KOPT-K1 (cell line): ENCODE results near the gene MTX1.
A peak's percentile ranks its signal among the peaks of the same experiment; 100 is the strongest.
"Not testable (repeated sequence)": the region's sequence is repeated elsewhere in the genome, so short reads cannot be mapped to it uniquely, and the experiment has no call there.

Experiments used
- H3K27ac ChIP-seq: fragments of 200-600 bp; sonication (generic); 2 replicates; pipeline ENCODE4 v1.5.1; 2016; ENCODE audit warnings: antibody characterized with exemption, mild to moderate bottlenecking, low read depth, low read length; ENCODE audit not compliant: poor library complexity, severe bottlenecking
- H3K36me3 ChIP-seq: fragments of 200-600 bp; sonication (generic); 2 replicates; pipeline ENCODE4 v1.5.1; 2017; ENCODE audit warnings: antibody characterized with exemption, mild to moderate bottlenecking, low read length, moderate library complexity; ENCODE audit not compliant: insufficient read depth
- H3K9me3 ChIP-seq: fragments of 200-600 bp; sonication (generic); 2 replicates; pipeline ENCODE4 v1.5.1; 2017; ENCODE audit warnings: antibody characterized with exemption, low read length, mild to moderate bottlenecking; ENCODE audit not compliant: insufficient read depth, poor library complexity, severe bottlenecking

The MTX1 gene

GRCh38 chr1:155206891-155207805, 1.3 kb upstream of the MTX1 start:
- Histone ChIP-seq H3K9me3 (no peaks in the 10 kb centered on the region), H3K36me3 (no peaks in the 10 kb centered on the region; the same call in 1 of the 2 replicates), H3K27ac (peak overlapping the region; percentile 11)

GRCh38 chr1:155207806-155208540, 522 bp upstream of the MTX1 start, which contains the start of gene THBS3:
Gene THBS3, minus strand, starts transcription at chr1:155207897. Its CDS starts 21 bp downstream, at chr1:155207876.
- H3K9me3 ChIP-seq, result no peaks in the 10 kb centered on the region
- H3K36me3 ChIP-seq, result no peaks in the 10 kb centered on the region; the same call in 1 of the 2 replicates
- H3K27ac ChIP-seq, result peak within 1 kb of the TSS; percentile 73

- Histone ChIP-seq H3K27ac (peak overlapping the region; percentile 73), H3K36me3 (no peaks in the 10 kb centered on the region; the same call in 1 of the 2 replicates), H3K9me3 (no peaks in the 10 kb centered on the region)
Measured at GRCh38 chr1:155209312-155209721, 822 bp downstream of the MTX1 start.

- Histone ChIP-seq H3K9me3 (no peaks in the 10 kb centered on the region), H3K36me3 (peaks cover 8% of the 10 kb centered on the region; the same call in 1 of the 2 replicates), H3K27ac (no peak overlapping the region)
Measured at GRCh38 chr1:155210314-155211104, 2.0 kb downstream of the MTX1 start.

GRCh38 chr1:155211381-155212050, 3.0 kb downstream of the MTX1 start:
- not testable (repeated sequence) for H3K27ac ChIP-seq, H3K9me3 ChIP-seq
- H3K36me3 ChIP-seq, result peaks cover 16% of the 10 kb centered on the region; the same call in 1 of the 2 replicates

- H3K9me3 ChIP-seq, H3K27ac ChIP-seq: not testable (repeated sequence)
- H3K36me3 ChIP-seq, result peaks cover 16% of the 10 kb centered on the region; the same call in 1 of the 2 replicates
Measured at GRCh38 chr1:155212051-155212440, 3.6 kb downstream of the MTX1 start.

- H3K9me3 ChIP-seq, H3K27ac ChIP-seq: not testable (repeated sequence)
- peaks cover 21% of the 10 kb centered on the region; the same call in 1 of the 2 replicates for H3K36me3 ChIP-seq
Measured at GRCh38 chr1:155214702-155215101, 6.2 kb downstream of the MTX1 start.

- Histone ChIP-seq H3K9me3 (no peaks in the 10 kb centered on the region), H3K36me3 (peaks cover 27% of the 10 kb centered on the region; the same call in 1 of the 2 replicates), H3K27ac (no peak overlapping the region)
Measured at GRCh38 chr1:155218854-155219591, 10.5 kb downstream of the MTX1 start.

GRCh38 chr1:155219592-155220031, 11.1 kb downstream of the MTX1 start:
- Histone ChIP-seq H3K27ac (no peak overlapping the region), H3K9me3 (no peaks in the 10 kb centered on the region), H3K36me3 (peaks cover 33% of the 10 kb centered on the region; the same call in 1 of the 2 replicates)

- H3K27ac ChIP-seq, H3K9me3 ChIP-seq: not testable (repeated sequence)
- H3K36me3 ChIP-seq, result peaks cover 33% of the 10 kb centered on the region; the same call in 1 of the 2 replicates
Measured at GRCh38 chr1:155220211-155220965, 11.9 kb downstream of the MTX1 start.

GRCh38 chr1:155223047-155223446, 14.6 kb downstream of the MTX1 start:
- no peak overlapping the region for H3K27ac ChIP-seq
- H3K36me3 ChIP-seq, result peaks cover 25% of the 10 kb centered on the region; the same call in 1 of the 2 replicates
- no peaks in the 10 kb centered on the region for H3K9me3 ChIP-seq

GRCh38 chr1:155225404-155225759, 16.9 kb downstream of the MTX1 start:
- H3K27ac ChIP-seq, result peak overlapping the region; percentile 97
- peaks cover 25% of the 10 kb centered on the region; the same call in 1 of the 2 replicates for H3K36me3 ChIP-seq
- not testable (repeated sequence) for H3K9me3 ChIP-seq
